Left lung (tissue), 10 donors: ENCODE data around the gene LYVE1. TPM values are rescaled to one million over a fixed set of nuclear protein-coding genes. Genes with fewer than 3 reads are reported as not detected.

Experiments used
- ATAC-seq: fragments of 200-7000 bp; cut with Tn5 transposase; one replicate; pipeline ENCODE4 v1.9.1; 2020; ENCODE audit warnings: moderate library complexity
- DNase-seq, 4 donors: peaks; one replicate each; pipeline ENCODE4 v3.0.0-alpha.2; 2013 to 2020
- H3K27ac ChIP-seq, 2 donors: fragments of 200-600 bp; sonication (generic) in 1 of 2; one replicate each; pipeline versions ENCODE4 v1.5.0 to v1.8.0; 2020 to 2021
- H3K27me3 ChIP-seq, 2 donors: fragments of 200-600 bp; sonication (generic) in 1 of 2; one replicate each; pipeline versions ENCODE4 v1.5.0 to v1.8.0; 2020 to 2021
- H3K36me3 ChIP-seq, 2 donors: fragments of 200-600 bp; sonication (generic) in 1 of 2; one replicate each; pipeline versions ENCODE4 v1.5.0 to v1.8.0; 2020 to 2021
- H3K4me1 ChIP-seq, 2 donors: fragments of 200-600 bp; one replicate each; pipeline ENCODE4 v1.8.0; 2021
- H3K4me3 ChIP-seq, 2 donors: fragments of 200-600 bp; sonication (generic) in 1 of 2; one replicate each; pipeline versions ENCODE4 v1.5.0 to v1.8.0; 2020 to 2021; ENCODE audit warnings: mild to moderate bottlenecking in 1 of 2
- H3K9me3 ChIP-seq, 2 donors: fragments of 200-600 bp; sonication (generic) in 1 of 2; one replicate each; pipeline versions ENCODE4 v1.5.0 to v1.8.0; 2020 to 2021
- CTCF ChIP-seq, 2 donors: fragments of 200-600 bp; sonication (generic) in 1 of 2; IDR thresholded peaks; one replicate each; pipeline versions ENCODE4 v1.5.0 to v1.8.0; 2021; ENCODE audit warnings: antibody characterized with exemption in 2 of 2
- intact Hi-C, 2 donors: fragments of 100-400 bp; cut with DNase I; formaldehyde crosslinking; loops; one replicate each; pipeline versions ENCODE4 v1.11.2 to v1.14.2; 2022
- polyA plus RNA-seq, 6 donors: library from polyadenylated mRNA; unstranded; fragments of 120-200 nt; gene quantifications; one replicate each; pipeline ENCODE4 v1.2.1, GENCODE V29; 2013; ENCODE audit not compliant: insufficient read length in 6 of 6
- total RNA-seq, 2 donors: library from RNA; stranded (reverse); fragmentation: NEBNext Ultra II Directional; extraction: Animal tissue kit (Norgen Biotek cat#: 25700); gene quantifications; one replicate each; pipeline ENCODE4 v1.2.1, GENCODE V29; 2021
- donor health status: DM: no; HTN: yes; CAD: no.
- donor health status: DM: no; HTN: no; CAD: no.

LYVE1 gene
- total and polyA plus RNA-seq, 8 donors, result 40.5 to 219 (median 166) TPM

- no peak for DNase-seq
- Histone ChIP-seq H3K4me1 (peaks cover 0 to 28% of the 10 kb centered on the region in 2 donors), H3K27ac (no peak overlapping the region), H3K9me3 (no peaks in the 10 kb centered on the region), H3K27me3 (no peaks in the 10 kb centered on the region), H3K4me3 (no peak overlapping the region), H3K36me3 (no peaks in the 10 kb centered on the region)
- TF ChIP-seq CTCF (IDR thresholded peaks at IDR 0.05), result no peak
- intact Hi-C loops, result no loop called here
- ATAC-seq, result no peak
Observed at GRCh38 chr11:10564030-10564429, 4.4 kb downstream of the LYVE1 start.

GRCh38 chr11:10561947-10562346, 6.5 kb downstream of the LYVE1 start:
- H3K27me3 ChIP-seq, result no peaks in the 10 kb centered on the region
- peaks cover 0 to 22% of the 10 kb centered on the region in 2 donors for H3K4me1 ChIP-seq
- H3K9me3 ChIP-seq, result no peaks in the 10 kb centered on the region
- no peak for TF ChIP-seq CTCF (IDR thresholded peaks at IDR 0.05)
- DNase-seq, result no peak
- ATAC-seq, result no peak
- H3K27ac ChIP-seq, result no peak overlapping the region
- intact Hi-C loops, result no loop called here
- H3K4me3 ChIP-seq, result no peak overlapping the region
- H3K36me3 ChIP-seq, result no peaks in the 10 kb centered on the region

GRCh38 chr11:10561043-10561818, 7.2 kb downstream of the LYVE1 start:
- no peaks in the 10 kb centered on the region for H3K27me3 ChIP-seq
- no peaks in the 10 kb centered on the region for H3K9me3 ChIP-seq
- intact Hi-C loops, result no loop called here
- H3K36me3 ChIP-seq, result no peaks in the 10 kb centered on the region
- ATAC-seq, result peak; percentile 82
- TF ChIP-seq CTCF (IDR thresholded peaks at IDR 0.05), result no peak
- H3K4me3 ChIP-seq, result no peak overlapping the region
- H3K4me1 ChIP-seq, result peaks cover 0 to 17% of the 10 kb centered on the region in 2 donors
- no peak for DNase-seq
- H3K27ac ChIP-seq, result no peak overlapping the region

- ATAC-seq (no peak), DNase-seq (no peak)
- no peaks in the 10 kb centered on the region for H3K36me3 ChIP-seq
- peaks cover 0 to 4% of the 10 kb centered on the region in 2 donors for H3K4me1 ChIP-seq
- no peak for TF ChIP-seq CTCF (IDR thresholded peaks at IDR 0.05)
- intact Hi-C loops, result no loop called here
- H3K27me3 ChIP-seq, result no peaks in the 10 kb centered on the region
- no peak overlapping the region for H3K4me3 ChIP-seq
- no peak overlapping the region for H3K27ac ChIP-seq
- H3K9me3 ChIP-seq, result no peaks in the 10 kb centered on the region
Observed at GRCh38 chr11:10558288-10558687, 10.2 kb downstream of the LYVE1 start.

- no peak for TF ChIP-seq CTCF (IDR thresholded peaks at IDR 0.05)
- Histone ChIP-seq H3K4me1 (no peaks in the 10 kb centered on the region), H3K27me3 (no peaks in the 10 kb centered on the region), H3K4me3 (no peak overlapping the region), H3K36me3 (no peaks in the 10 kb centered on the region), H3K27ac (no peak overlapping the region), H3K9me3 (peaks cover 0 to 5% of the 10 kb centered on the region in 2 donors)
- intact Hi-C loops, result no loop called here
- ATAC-seq (no peak), DNase-seq (no peak)
Observed at GRCh38 chr11:10556590-10556989, 11.9 kb downstream of the LYVE1 start.
